ENCODE data around the gene FGD4. TPM values are rescaled to one million over a fixed set of nuclear protein-coding genes. Genes with fewer than 3 reads are reported as not detected.
A peak's percentile ranks its signal among the peaks of the same experiment; 100 is the strongest.

Gene FGD4
- total and polyA plus RNA-seq, 2 donors (not counting 3 experiments of a cell fraction or from before 2014, with no cell fraction given), result 6.6 to 44.7 TPM

GRCh38 chr12:32490801-32491200 is 91.4 kb downstream of the FGD4 start:
- Histone ChIP-seq H4K20me1 (replicated peaks; ENCODE audit: control insufficient read depth, extremely low read depth, insufficient read depth, low read length) (no peaks in the 10 kb centered on the region), H3K4me2 (ENCODE audit: insufficient read depth, low read length) (peak overlapping the region; percentile 10), H3K79me2 (ENCODE audit: control insufficient read depth, insufficient read depth, low read length) (peaks cover 3% of the 10 kb centered on the region), H3K4me1 (ENCODE audit: control insufficient read depth, extremely low read depth, insufficient read depth, low read length) (peaks cover 34% of the 10 kb centered on the region), H3K9me3 (replicated peaks; ENCODE audit: control insufficient read depth, insufficient read depth, low read length) (no peaks in the 10 kb centered on the region), H3K4me3 (replicated peaks in 1 of 3; ENCODE audit: insufficient read depth in 1 of 3, low read depth in 1 of 3, low read length in 3 of 3) (no peak overlapping the region), H3K36me3 (ENCODE audit: control insufficient read depth in 2 of 2, extremely low read depth in 1 of 2, insufficient read depth in 2 of 2, low read length in 2 of 2) (no peaks in the 10 kb centered on the region), H2AFZ (ENCODE audit: low read depth, low read length) (no peak overlapping the region), H3K27ac (ENCODE audit: insufficient read depth, low read depth, low read length) (no peak overlapping the region), H3K27me3 (ENCODE audit: control insufficient read depth in 2 of 2, insufficient read depth in 2 of 2, low read length in 2 of 2) (no peaks in the 10 kb centered on the region), H3K9ac (replicated peaks; ENCODE audit: extremely low read depth, insufficient read depth, low read length) (no peak overlapping the region), H3K9me1 (replicated peaks; ENCODE audit: control insufficient read depth, extremely low read depth, insufficient read depth, low read length) (no peaks in the 10 kb centered on the region)
- intact Hi-C loops (cut with micrococcal nuclease) (loop anchor here (1.0 kb wide), 1 partner anchor 12 kb away; no protein-coding TSS in a partner anchor), dilution Hi-C loops (cut with MboI; ENCODE audit: extremely low pct_ligation_motif_present, low sequenced_read_pairs) (no loop called here)
- ChIA-PET CTCF (interaction anchor here (1.8 to 5.2 kb wide), 3 partner anchors 12 to 35 kb away, joined by 4 to 23 read pairs (median 8); no protein-coding TSS in a partner anchor), POLR2A (interaction anchor here (0.7 kb wide), 2 partner anchors 26 to 110 kb away, joined by 4 to 5 read pairs; no protein-coding TSS in a partner anchor)
- BruUV-seq (replicated peaks), result no TSS peak
- no peak for FAIRE-seq
- TF ChIP-seq MAX (IDR thresholded peaks at IDR 0.05; ENCODE audit: insufficient read depth, insufficient read length) (no peak), POLR2AphosphoS5 (IDR thresholded peaks at IDR 0.05; ENCODE audit: insufficient read depth, low read depth, low read length) (no peak), JUN (IDR thresholded peaks at IDR 0.05; ENCODE audit: borderline replicate concordance, insufficient read depth, insufficient read length, low read depth) (no peak), MYC (IDR thresholded peaks at IDR 0.05; ENCODE audit: low read depth, low read length) (no peak), GATA2 (IDR thresholded peaks at IDR 0.05; ENCODE audit: insufficient read depth, insufficient read length, low read depth, low read length) (no peak), FOS (IDR thresholded peaks at IDR 0.05; ENCODE audit: borderline replicate concordance, insufficient read depth, low read length) (no peak), CTCF (IDR thresholded peaks at IDR 0.05; ENCODE audit: extremely low read depth in 1 of 2, insufficient read depth in 1 of 2, low read depth in 1 of 2, low read length in 2 of 2) (no peak), EZH2 (IDR thresholded peaks at IDR 0.05; ENCODE audit: borderline replicate concordance, low read depth, low read length, severe bottlenecking) (no peak), POLR2A (IDR thresholded peaks at IDR 0.05; ENCODE audit: low read depth, low read length) (no peak)
- DNase-seq (ENCODE audit: low read depth, low spot score), result peak; percentile 49

Measured in endothelial cell of umbilical vein (primary cell).